ENCODE results near the gene RNF224. TPM values are rescaled to one million over a fixed set of nuclear protein-coding genes. Genes with fewer than 3 reads are reported as not detected.

RNF224 gene
- total RNA-seq, 1 experiment from 2014 or later: 0.27 TPM

DNA sequence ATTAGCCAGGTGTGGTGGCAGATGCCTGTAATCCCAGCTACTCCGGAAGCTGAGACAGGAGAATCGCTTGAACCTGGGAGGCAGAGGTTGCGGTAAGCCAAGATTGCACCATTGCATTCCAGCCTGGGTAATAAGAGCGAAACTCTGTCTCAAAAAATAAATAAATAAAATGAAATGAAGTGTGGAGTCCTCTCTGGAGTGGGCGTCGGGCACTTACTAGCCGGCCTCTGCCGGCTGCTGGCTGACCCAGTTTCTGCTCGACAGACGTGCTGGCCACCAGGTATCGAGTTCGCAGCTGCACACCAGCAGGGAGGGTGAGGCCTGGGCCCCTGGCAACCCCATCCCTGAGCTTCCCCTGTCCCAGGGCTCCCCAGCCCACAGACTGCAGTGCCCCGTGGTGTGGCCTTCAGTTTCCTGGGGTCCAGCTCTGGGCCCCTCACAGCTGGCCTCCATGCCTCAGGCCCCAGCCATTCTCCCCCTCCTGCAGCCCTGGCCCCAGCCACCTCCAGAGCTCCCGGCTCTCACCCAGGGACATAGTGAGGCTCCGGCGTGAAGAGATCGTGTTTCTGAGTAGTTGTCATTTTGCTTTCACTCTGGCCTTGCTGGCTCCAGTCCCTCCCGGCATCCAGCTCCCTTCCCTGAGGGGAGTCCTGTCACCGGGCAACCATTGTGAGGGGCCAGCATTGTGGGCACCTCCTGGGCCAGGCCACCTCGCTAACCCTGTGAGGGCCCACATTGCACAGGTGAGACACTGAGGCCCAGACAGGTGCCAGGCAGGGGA is 20.0 kb downstream of the RNF224 start:
- Mint-ChIP-seq H3K27ac (ENCODE audit: unreplicated experiment) (no peak overlapping the region), H3K9me3 (ENCODE audit: unreplicated experiment) (no peaks in the 10 kb centered on the region), H3K4me3 (ENCODE audit: unreplicated experiment) (no peak overlapping the region), H3K36me3 (ENCODE audit: insufficient read depth, unreplicated experiment) (peaks cover 42% of the 10 kb centered on the region), H3K27me3 (ENCODE audit: insufficient read depth, unreplicated experiment) (no peaks in the 10 kb centered on the region), H3K4me1 (ENCODE audit: low read depth, unreplicated experiment) (no peaks in the 10 kb centered on the region)
- H3K4me3 ChIP-seq (ENCODE audit: low read depth, low read length): no peak overlapping the region
- no peak for DNase-seq
- H3K27me3 ChIP-seq (replicated peaks; ENCODE audit: control insufficient read depth, insufficient read depth, low read length): no peaks in the 10 kb centered on the region
- no TSS peak for BruUV-seq (replicated peaks)
- ChIA-PET POLR2A (no interaction called here), CTCF (no interaction called here)
- no peaks in the 10 kb centered on the region for H3K9me3 ChIP-seq
- intact Hi-C loops (cut with micrococcal nuclease; ENCODE audit: unreplicated experiment): loop anchor here (10.0 kb wide), 1 partner anchor 453 kb away; the partner anchor contains the start of genes CCDC183 and TMEM141
- peaks cover 12% of the 10 kb centered on the region for H3K4me1 ChIP-seq
- TF ChIP-seq, protein P1, sequence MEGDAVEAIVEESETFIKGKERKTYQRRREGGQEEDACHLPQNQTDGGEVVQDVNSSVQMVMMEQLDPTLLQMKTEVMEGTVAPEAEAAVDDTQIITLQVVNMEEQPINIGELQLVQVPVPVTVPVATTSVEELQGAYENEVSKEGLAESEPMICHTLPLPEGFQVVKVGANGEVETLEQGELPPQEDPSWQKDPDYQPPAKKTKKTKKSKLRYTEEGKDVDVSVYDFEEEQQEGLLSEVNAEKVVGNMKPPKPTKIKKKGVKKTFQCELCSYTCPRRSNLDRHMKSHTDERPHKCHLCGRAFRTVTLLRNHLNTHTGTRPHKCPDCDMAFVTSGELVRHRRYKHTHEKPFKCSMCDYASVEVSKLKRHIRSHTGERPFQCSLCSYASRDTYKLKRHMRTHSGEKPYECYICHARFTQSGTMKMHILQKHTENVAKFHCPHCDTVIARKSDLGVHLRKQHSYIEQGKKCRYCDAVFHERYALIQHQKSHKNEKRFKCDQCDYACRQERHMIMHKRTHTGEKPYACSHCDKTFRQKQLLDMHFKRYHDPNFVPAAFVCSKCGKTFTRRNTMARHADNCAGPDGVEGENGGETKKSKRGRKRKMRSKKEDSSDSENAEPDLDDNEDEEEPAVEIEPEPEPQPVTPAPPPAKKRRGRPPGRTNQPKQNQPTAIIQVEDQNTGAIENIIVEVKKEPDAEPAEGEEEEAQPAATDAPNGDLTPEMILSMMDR (IDR thresholded peaks at IDR 0.05; ENCODE audit: insufficient read depth in 1 of 2, low read depth in 1 of 2, low read length in 1 of 2, severe bottlenecking in 1 of 2, unreplicated experiment in 1 of 2): no peak
- peaks cover 2% of the 10 kb centered on the region; the same call in 1 of the 2 replicates for H3K36me3 ChIP-seq (ENCODE audit: control insufficient read depth, insufficient read depth, low read length)

DNA sequence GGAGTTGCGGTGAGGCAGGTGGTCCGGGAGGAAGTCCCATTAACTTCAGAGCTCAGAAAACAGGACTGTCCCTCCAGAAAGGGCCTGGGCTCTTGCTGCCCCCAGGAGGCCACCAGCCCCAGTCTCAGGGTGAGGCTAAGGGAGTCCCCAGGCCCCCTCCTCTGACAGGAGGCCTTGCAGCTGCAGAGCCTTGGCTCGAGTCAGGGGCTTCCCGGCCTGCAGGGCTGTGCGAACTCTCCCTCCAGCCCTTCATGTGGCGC is 20.5 kb downstream of the RNF224 start:
- H3K36me3 Mint-ChIP-seq (ENCODE audit: insufficient read depth, unreplicated experiment): peaks cover 37% of the 10 kb centered on the region
- BruUV-seq (replicated peaks): no TSS peak
- ChIA-PET CTCF (interaction anchor here (1.3 kb wide), 1 partner anchor 11 kb away, joined by 3 read pairs; no protein-coding TSS in a partner anchor), POLR2A (no interaction called here)
- Histone ChIP-seq H3K27me3 (replicated peaks; ENCODE audit: control insufficient read depth, insufficient read depth, low read length) (no peaks in the 10 kb centered on the region), H3K4me1 (peaks cover 10% of the 10 kb centered on the region), H3K36me3 (ENCODE audit: control insufficient read depth, insufficient read depth, low read length) (peaks cover 2% of the 10 kb centered on the region; the same call in 1 of the 2 replicates), H3K9me3 (no peaks in the 10 kb centered on the region), H3K4me3 (ENCODE audit: low read depth, low read length) (no peak overlapping the region)
- no peak overlapping the region for H3K27ac Mint-ChIP-seq (ENCODE audit: unreplicated experiment)
- intact Hi-C loops (cut with micrococcal nuclease; ENCODE audit: unreplicated experiment): loop anchor here (10.0 kb wide), 1 partner anchor 453 kb away; the partner anchor contains the start of genes CCDC183 and TMEM141
- H3K9me3 Mint-ChIP-seq (ENCODE audit: unreplicated experiment): no peaks in the 10 kb centered on the region
- H3K4me3 Mint-ChIP-seq (ENCODE audit: unreplicated experiment): no peak overlapping the region
- TF ChIP-seq, protein P1 (IDR thresholded peaks at IDR 0.05; ENCODE audit: insufficient read depth in 1 of 2, low read depth in 1 of 2, low read length in 1 of 2, severe bottlenecking in 1 of 2, unreplicated experiment in 1 of 2): no peak
- no peaks in the 10 kb centered on the region for H3K27me3 Mint-ChIP-seq (ENCODE audit: insufficient read depth, unreplicated experiment)
- DNase-seq: no peak
- H3K4me1 Mint-ChIP-seq (ENCODE audit: low read depth, unreplicated experiment): no peaks in the 10 kb centered on the region

DNA sequence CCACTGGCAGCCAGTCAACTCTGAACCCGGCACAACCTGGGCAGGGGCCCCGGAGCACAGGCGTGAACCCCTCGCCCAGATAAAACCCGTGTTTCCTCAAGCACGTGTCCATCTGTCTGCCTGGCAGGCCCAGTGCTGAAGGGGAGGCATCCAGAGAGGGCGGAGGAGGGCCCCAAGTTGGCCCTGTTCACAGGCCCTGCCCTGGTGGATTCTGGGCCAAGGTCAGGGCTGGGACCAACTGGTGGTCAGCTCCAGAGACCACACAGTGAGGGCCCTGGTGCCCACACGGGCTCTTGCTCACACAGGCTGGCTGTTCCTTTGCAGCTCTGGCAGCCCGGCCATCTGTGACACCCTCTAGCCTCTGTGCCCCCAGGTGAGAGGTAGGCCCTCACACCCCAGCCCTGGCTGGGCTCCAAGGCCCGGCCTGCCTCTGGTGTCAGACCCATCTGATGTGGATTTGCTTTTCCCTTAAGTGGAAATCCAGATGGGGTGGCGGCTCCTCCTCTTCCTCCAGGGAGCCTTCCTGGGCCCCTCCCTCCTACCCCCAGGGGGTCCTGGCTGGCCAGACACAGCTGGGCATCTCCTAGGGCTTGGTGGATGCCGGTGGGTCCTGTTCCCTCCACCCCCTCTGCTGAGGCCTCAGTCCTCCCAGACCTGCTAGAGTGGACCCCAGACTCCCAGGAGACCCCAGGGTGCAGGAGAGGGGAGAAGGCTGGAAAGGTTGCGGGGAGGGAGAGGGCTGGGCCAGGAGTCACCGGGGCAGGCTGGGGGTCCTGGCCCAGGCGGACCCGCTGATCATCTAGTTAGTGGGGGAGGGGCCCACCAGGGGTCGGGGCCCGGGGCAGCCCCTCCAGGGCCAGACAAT is 23.3 kb downstream of the RNF224 start:
- no peaks in the 10 kb centered on the region for H3K36me3 ChIP-seq (ENCODE audit: control insufficient read depth, insufficient read depth, low read length)
- H3K4me3 ChIP-seq (ENCODE audit: low read depth, low read length): no peak overlapping the region
- no peaks in the 10 kb centered on the region for H3K9me3 ChIP-seq
- Mint-ChIP-seq H3K27ac (ENCODE audit: unreplicated experiment) (no peak overlapping the region), H3K27me3 (ENCODE audit: insufficient read depth, unreplicated experiment) (no peaks in the 10 kb centered on the region), H3K36me3 (ENCODE audit: insufficient read depth, unreplicated experiment) (peaks cover 25% of the 10 kb centered on the region), H3K9me3 (ENCODE audit: unreplicated experiment) (no peaks in the 10 kb centered on the region), H3K4me1 (ENCODE audit: low read depth, unreplicated experiment) (peaks cover 7% of the 10 kb centered on the region), H3K4me3 (ENCODE audit: unreplicated experiment) (no peak overlapping the region)
- POLR2A ChIA-PET: interaction anchor here (1.1 kb wide), 1 partner anchor 10 kb away, joined by 3 read pairs; no protein-coding TSS in a partner anchor
- no peak for DNase-seq
- CTCF ChIA-PET: interaction anchor here (0.7 kb wide), 1 partner anchor 14 kb away, joined by 5 read pairs; no protein-coding TSS in a partner anchor
- TF ChIP-seq, protein P1 (IDR thresholded peaks at IDR 0.05; ENCODE audit: insufficient read depth in 1 of 2, low read depth in 1 of 2, low read length in 1 of 2, severe bottlenecking in 1 of 2, unreplicated experiment in 1 of 2): no peak
- intact Hi-C loops (cut with micrococcal nuclease; ENCODE audit: unreplicated experiment): no loop called here
- no TSS peak for BruUV-seq (replicated peaks)
- no peaks in the 10 kb centered on the region for H3K27me3 ChIP-seq (replicated peaks; ENCODE audit: control insufficient read depth, insufficient read depth, low read length)
- peaks cover 19% of the 10 kb centered on the region for H3K4me1 ChIP-seq

Measured in Caco-2 (cell line).